IMR-90 (cell line): Measurements from ENCODE around the gene LBH. TPM values are rescaled to one million over a fixed set of nuclear protein-coding genes. Genes with fewer than 3 reads are reported as not detected.

ENCODE experiments used
- ATAC-seq: fragments of 200-7000 bp; cut with Tn5 transposase; 2 replicates; pipeline ENCODE4 v1.9.1; 2020; ENCODE audit warnings: low read depth, mild to moderate bottlenecking, moderate library complexity
- BruUV-seq: library from RNA; stranded (reverse); fragments of 400-500 nt; replicated peaks from 2 replicates; lab custom pipeline; 2021; lab: Mats Ljungman, UMichigan
- CTCF ChIA-PET: fragments of 300-600 bp; formaldehyde crosslinking; extraction: SDS; loops from one replicate; lab custom pipeline; 2021; ENCODE audit warnings: antibody characterized with exemption; lab: Yijun Ruan, JAX
- POLR2A ChIA-PET: fragments of 300-600 bp; sonication (Branson Sonifier 250); formaldehyde crosslinking; loops from one replicate; lab custom pipeline; 2022; ENCODE audit warnings: antibody characterized with exemption; ENCODE audit not compliant: unreplicated experiment; lab: Charles Lee
- DNase-seq: peaks from one replicate; pipeline ENCODE4 v3.0.0; 2013
- H2AFZ ChIP-seq: replicated peaks from 2 replicates; pipeline ENCODE3; 2013; ENCODE audit warnings: low read length, mild to moderate bottlenecking; ENCODE audit not compliant: poor library complexity
- H2AK5ac ChIP-seq: 2 replicates; pipeline ENCODE4 v1.6.1; 2013; ENCODE audit warnings: low read depth, low read length, inconsistent platforms
- H2AK9ac ChIP-seq: replicated peaks from 2 replicates; pipeline ENCODE3; 2013; ENCODE audit warnings: mild to moderate bottlenecking, low read depth, low read length, moderate library complexity; ENCODE audit not compliant: poor library complexity
- H2BK120ac ChIP-seq: 2 replicates; pipeline ENCODE4 v1.6.1; 2013; ENCODE audit warnings: low read depth, low read length, inconsistent platforms
- H2BK15ac ChIP-seq: 3 replicates; pipeline ENCODE4 v1.6.1; 2013; ENCODE audit warnings: low read depth, low read length, inconsistent platforms
- H2BK20ac ChIP-seq: 2 replicates; pipeline ENCODE4 v1.6.1; 2013; ENCODE audit warnings: low read depth, mild to moderate bottlenecking, inconsistent platforms, low read length, moderate library complexity
- H2BK5ac ChIP-seq: 2 replicates; pipeline ENCODE4 v1.6.1; 2013; ENCODE audit warnings: mild to moderate bottlenecking, low read depth, low read length, inconsistent platforms; ENCODE audit not compliant: poor library complexity, severe bottlenecking
- H3K14ac ChIP-seq: replicated peaks from 2 replicates; pipeline ENCODE4 v1.6.1; 2013; ENCODE audit warnings: low read depth, low read length, inconsistent platforms
- H3K18ac ChIP-seq: 2 replicates; pipeline ENCODE4 v1.6.1; 2013; ENCODE audit warnings: low read depth, low read length, control low read depth
- H3K23ac ChIP-seq: 2 replicates; pipeline ENCODE4 v1.6.1; 2013; ENCODE audit warnings: low read depth, low read length, inconsistent platforms
- H3K27ac ChIP-seq: 2 replicates; pipeline ENCODE4 v1.5.1; 2013; ENCODE audit warnings: mild to moderate bottlenecking, control low read depth, low read length; ENCODE audit not compliant: insufficient read depth
- H3K27me3 ChIP-seq: 2 replicates; pipeline ENCODE4 v1.6.1; 2013; ENCODE audit warnings: low read length; ENCODE audit not compliant: control insufficient read depth, insufficient read depth
- H3K36me3 ChIP-seq: 2 replicates; pipeline ENCODE4 v1.6.1; 2013; ENCODE audit warnings: low read length, mixed read lengths; ENCODE audit not compliant: control insufficient read depth, insufficient read depth
- H3K4ac ChIP-seq: 2 replicates; pipeline ENCODE4 v1.6.1; 2013; ENCODE audit warnings: low read depth, low read length, inconsistent platforms
- H3K4me1 ChIP-seq: 2 replicates; pipeline ENCODE4 v1.6.1; 2013; ENCODE audit warnings: low read length, mixed read lengths; ENCODE audit not compliant: control insufficient read depth, insufficient read depth
- H3K4me2 ChIP-seq: 2 replicates; pipeline ENCODE4 v1.6.1; 2013; ENCODE audit warnings: low read depth, mild to moderate bottlenecking, control low read depth, low read length, moderate library complexity
- H3K4me3 ChIP-seq: 2 replicates; pipeline ENCODE4 v1.5.1; 2013; ENCODE audit warnings: low read depth, mild to moderate bottlenecking, control low read depth, low read length, moderate library complexity; ENCODE audit not compliant: insufficient read depth
- H3K56ac ChIP-seq: 2 replicates; pipeline ENCODE4 v1.6.1; 2013; ENCODE audit warnings: low read length, inconsistent platforms; ENCODE audit not compliant: insufficient read depth; ENCODE audit errors: extremely low read depth
- H3K79me1 ChIP-seq, 2 experiments: 2 replicates each; pipeline ENCODE4 v1.6.1; 2013; ENCODE audit warnings: low read length in 2 of 2, inconsistent platforms in 1 of 2, low read depth in 1 of 2
- H3K9ac ChIP-seq: 2 replicates; pipeline ENCODE4 v1.6.1; 2013; ENCODE audit warnings: low read depth, low read length, control low read depth
- H3K9me1 ChIP-seq: 2 replicates; pipeline ENCODE4 v1.6.1; 2013; ENCODE audit warnings: low read length, inconsistent platforms; ENCODE audit not compliant: insufficient read depth
- H3K9me3 ChIP-seq: 2 replicates; pipeline ENCODE4 v1.6.1; 2013; ENCODE audit warnings: low read length; ENCODE audit not compliant: control insufficient read depth, insufficient read depth
- H4K20me1 ChIP-seq: 2 replicates; pipeline ENCODE4 v1.6.1; 2013; ENCODE audit warnings: low read length, inconsistent platforms; ENCODE audit not compliant: insufficient read depth
- H4K5ac ChIP-seq: 2 replicates; pipeline ENCODE4 v1.6.1; 2013; ENCODE audit warnings: mild to moderate bottlenecking, low read depth, low read length, control low read depth
- H4K8ac ChIP-seq, 2 experiments: 2 replicates each; pipeline ENCODE4 v1.6.1; 2013; ENCODE audit warnings: low read depth in 2 of 2, low read length in 2 of 2, control low read depth in 1 of 2, inconsistent platforms in 1 of 2
- H4K91ac ChIP-seq: 2 replicates; pipeline ENCODE4 v1.6.1; 2013; ENCODE audit warnings: low read depth, low read length, inconsistent platforms; ENCODE audit not compliant: insufficient read depth
- CHD1 ChIP-seq: IDR thresholded peaks from 2 replicates; pipeline ENCODE4 v1.6.1; 2012; ENCODE audit warnings: low read depth, low read length, improper control_type of control experiment
- MAZ ChIP-seq: IDR thresholded peaks from 2 replicates; pipeline ENCODE4 v1.6.1; 2012; ENCODE audit warnings: low read depth, mild to moderate bottlenecking, low read length, improper control_type of control experiment, moderate library complexity, borderline replicate concordance
- RAD21 ChIP-seq: IDR thresholded peaks from 2 replicates; pipeline ENCODE4 v1.6.1; 2012; ENCODE audit warnings: low read length, improper control_type of control experiment
- RCOR1 ChIP-seq: IDR thresholded peaks from 2 replicates; pipeline ENCODE4 v1.6.1; 2012; ENCODE audit warnings: mild to moderate bottlenecking, low read length, improper control_type of control experiment; ENCODE audit not compliant: insufficient replicate concordance
- WGBS, 2 experiments: methylation state at CpG; one replicate each; pipeline versions ENCODE4 v1.1.5 to v1.1.7; 2013; ENCODE audit warnings: missing lambda C conversion rate in 2 of 2; ENCODE audit not compliant: insufficient read length in 1 of 2; ENCODE audit errors: extremely low coverage in 2 of 2; 5-methylcytosine and 5-hydroxymethylcytosine counted together
- dilution Hi-C: fragments of 300-500 bp; cut with HindIII; formaldehyde crosslinking; loops from one replicate; pipeline ENCODE4 v1.14.3; 2018; ENCODE audit warnings: low sequenced_read_pairs; ENCODE audit not compliant: unreplicated experiment
- in situ Hi-C: fragments of 300-500 bp; cut with MboI; formaldehyde crosslinking; loops from 3 replicates; pipeline ENCODE4 v1.14.3; 2019; ENCODE audit warnings: low sequenced_read_pairs, inconsistent platforms, mixed read lengths
- intact Hi-C: fragments of 100-400 bp; cut with micrococcal nuclease; formaldehyde crosslinking; loops from 2 replicates; pipeline ENCODE4 v1.10.0; 2022
- polyA plus RNA-seq, 3 experiments: library from polyadenylated mRNA; depleted of rRNA; stranded (reverse); fragments of >200 nt; gene quantifications; 2 replicates each; pipeline ENCODE4 v1.2.3, GENCODE V29; 2012; ENCODE audit warnings: low replicate concordance in 1 of 3
- total RNA-seq: library from RNA; depleted of rRNA; stranded (reverse); fragments of >200 nt; gene quantifications from 2 replicates; pipeline ENCODE4 v1.2.3, GENCODE V29; 2012

The LBH gene
- total and polyA plus RNA-seq, 2 of the 4 experiments (the other 2 are of a cell fraction) = 158 to 202 TPM

DNA sequence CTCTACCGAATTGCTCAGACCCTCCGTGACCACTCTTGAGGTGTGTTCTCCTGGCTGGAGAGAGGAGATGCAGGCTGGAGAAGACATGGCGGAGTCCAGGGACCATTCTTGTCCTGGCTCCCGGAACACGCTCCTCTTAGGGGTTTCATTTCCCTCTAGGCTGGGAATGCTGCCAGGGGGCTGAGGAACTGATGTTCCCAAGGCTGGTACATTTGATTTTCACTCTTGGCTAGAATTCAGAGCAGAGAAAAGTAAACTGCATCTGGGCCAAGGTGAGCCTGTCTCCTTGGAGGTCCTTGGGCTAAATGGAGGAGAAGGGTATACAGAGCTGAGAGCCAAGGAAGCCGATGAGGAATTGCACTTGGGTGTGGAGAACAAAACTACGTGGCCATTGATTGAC lies 28.2 kb upstream of the LBH start:
- Histone ChIP-seq H3K56ac (no peak overlapping the region), H4K8ac (no peak overlapping the region), H3K9me1 (no peaks in the 10 kb centered on the region), H2BK15ac (no peak overlapping the region; the same call in 2 of the 3 replicates), H3K23ac (no peak overlapping the region), H3K27me3 (0 out of 2 replicates have a peak, but pooled peaks cover 3% of the 10 kb centered on the region), H2BK20ac (no peak overlapping the region; the same call in 1 of the 2 replicates), H3K27ac (no peak overlapping the region), H3K9me3 (no peaks in the 10 kb centered on the region), H3K9ac (no peak overlapping the region), H4K20me1 (no peaks in the 10 kb centered on the region), H2AFZ (no peak overlapping the region), H2AK5ac (0 out of 2 replicates have a peak overlapping the region, but pooled peaks have one; percentile 23), H3K79me1 (no peaks in the 10 kb centered on the region), H3K4me1 (no peaks in the 10 kb centered on the region), H3K14ac (no peak overlapping the region), H4K91ac (no peak overlapping the region; the same call in 1 of the 2 replicates), H2BK5ac (no peak overlapping the region), H3K4me3 (no peak overlapping the region), H4K5ac (no peak overlapping the region), H3K18ac (no peak overlapping the region), H3K36me3 (no peaks in the 10 kb centered on the region), H3K4me2 (no peak overlapping the region), H2BK120ac (no peak overlapping the region; the same call in 1 of the 2 replicates), H2AK9ac (peak overlapping the region; percentile 50), H3K4ac (peak overlapping the region; percentile 40)
- dilution Hi-C loops = no loop called here
- ChIA-PET POLR2A (no interaction called here), CTCF (no interaction called here)
- ATAC-seq (no peak), DNase-seq (no peak)
- in situ Hi-C loops = loop anchor here (25.0 kb wide), 1 partner anchor 659 kb away; no protein-coding TSS in a partner anchor
- BruUV-seq = no TSS peak
- intact Hi-C loops = no loop called here
- 80% methylated on average over 1 of the region's 7 CpGs; no CpG with 5 or more reads in 1 of the 2 experiments for WGBS, 2 experiments
- no peak for TF ChIP-seq CHD1
- no peak for TF ChIP-seq MAZ
- TF ChIP-seq RAD21 = no peak
- no peak for TF ChIP-seq RCOR1
